Gastroesophageal sphincter (tissue), 4 donors: ENCODE results near the gene RAD51B. TPM values are rescaled to one million over a fixed set of nuclear protein-coding genes. Genes with fewer than 3 reads are reported as not detected.
A peak's percentile ranks its signal among the peaks of the same experiment; 100 is the strongest.

Experiments used
- ATAC-seq: fragments of 150-250 bp; one replicate; pipeline ENCODE4 v1.9.1; 2016; ENCODE audit warnings: mild to moderate bottlenecking, moderate library complexity
- H3K27ac ChIP-seq, 4 donors: fragments of 200-600 bp; sonication (generic) in 3 of 4; 1 replicate in 3 of 4; 2 replicates in 1 of 4; pipeline ENCODE4 v1.5.1; 2016 to 2019
- H3K27me3 ChIP-seq: fragments of 200-600 bp; sonication (generic); one replicate; pipeline ENCODE4 v1.5.1; 2019
- H3K36me3 ChIP-seq, 2 donors: fragments of 200-600 bp; sonication (generic); one replicate each; pipeline ENCODE4 v1.5.1; 2019; ENCODE audit warnings: control low read depth in 1 of 2
- H3K4me1 ChIP-seq, 3 donors: fragments of 200-600 bp; sonication (generic); 1 replicate in 2 of 3; 2 replicates in 1 of 3; pipeline ENCODE4 v1.5.1; 2016 to 2019; ENCODE audit warnings: control low read depth in 2 of 3
- H3K4me3 ChIP-seq, 2 donors: fragments of 200-600 bp; sonication (generic); one replicate each; pipeline ENCODE4 v1.5.1; 2019; ENCODE audit warnings: mild to moderate bottlenecking in 1 of 2, moderate library complexity in 1 of 2
- H3K9me3 ChIP-seq, 3 donors: fragments of 200-600 bp; sonication (generic); one replicate each; pipeline ENCODE4 v1.5.1; 2017 to 2019; ENCODE audit warnings: control low read depth in 2 of 3
- EP300 ChIP-seq: sonication (generic); formaldehyde crosslinking; IDR thresholded peaks from one replicate; pipeline ENCODE4 v1.6.1; 2017; ENCODE audit warnings: antibody characterized with exemption, mild to moderate bottlenecking
- POLR2A ChIP-seq, 2 donors: fragments of 450-650 bp; IDR thresholded peaks; one replicate each; pipeline ENCODE4 v1.6.1; 2017; ENCODE audit warnings: antibody characterized with exemption in 2 of 2, mild to moderate bottlenecking in 2 of 2, moderate library complexity in 1 of 2
- POLR2AphosphoS5 ChIP-seq: sonication (generic); formaldehyde crosslinking; IDR thresholded peaks from one replicate; pipeline ENCODE4 v1.6.1; 2017; ENCODE audit warnings: antibody characterized with exemption
- WGBS, 2 donors: methylation state at CpG; one replicate each; pipeline ENCODE4 v1.1.5; 2018; ENCODE audit warnings: low coverage in 1 of 2; 5-methylcytosine and 5-hydroxymethylcytosine counted together
- total RNA-seq, 4 donors: library from RNA; depleted of rRNA; stranded (reverse); fragments of >200 nt; gene quantifications; one replicate each; pipeline ENCODE4 v1.1.0, GENCODE V29; 2016
- TF ChIP-seq, protein P1 (sequence below), 4 experiments: fragments of 200-600 bp in 2 of 4; fragments of 450-650 bp in 2 of 4; sonication (generic) in 1 of 4; IDR thresholded peaks; one replicate each; pipeline ENCODE4 v1.5.1; 2017 to 2019; ENCODE audit warnings: antibody characterized with exemption in 4 of 4, mild to moderate bottlenecking in 2 of 4, moderate library complexity in 2 of 4

Gene RAD51B
- total RNA-seq, 4 donors from 2014 or later = 5.1 to 7.0 (median 6.0) TPM

DNA sequence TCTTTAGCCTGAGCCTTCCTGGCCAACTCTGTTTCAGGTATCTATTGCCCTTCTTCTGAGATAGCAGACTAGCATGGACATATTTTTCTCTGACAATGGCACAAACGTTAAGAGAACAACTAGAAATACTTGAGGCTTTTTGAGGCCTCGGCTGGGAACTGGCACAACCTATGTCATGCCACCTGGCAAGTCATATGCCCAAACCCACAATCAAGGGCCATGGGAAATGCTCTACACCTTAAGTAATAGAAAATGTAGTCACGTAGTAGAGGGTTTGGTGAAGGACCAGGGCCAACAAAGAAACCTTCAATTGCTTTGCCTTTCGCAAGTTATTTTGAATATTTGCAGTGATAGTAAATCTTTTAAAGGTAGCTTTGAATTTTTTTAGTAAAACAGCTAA lies 647.8 kb downstream of the RAD51B start:
- no peaks in the 10 kb centered on the region for H3K36me3 ChIP-seq
- H3K27me3 ChIP-seq = no peaks in the 10 kb centered on the region
- no peaks in the 10 kb centered on the region for H3K9me3 ChIP-seq
- WGBS, 2 donors = 90 to 95% methylated on average over 3 to 4 of the region's 4 CpGs
- TF ChIP-seq POLR2A (IDR thresholded peaks at IDR 0.05) (no peak), POLR2AphosphoS5 (no peak), EP300 (no peak)
- TF ChIP-seq, protein P1, sequence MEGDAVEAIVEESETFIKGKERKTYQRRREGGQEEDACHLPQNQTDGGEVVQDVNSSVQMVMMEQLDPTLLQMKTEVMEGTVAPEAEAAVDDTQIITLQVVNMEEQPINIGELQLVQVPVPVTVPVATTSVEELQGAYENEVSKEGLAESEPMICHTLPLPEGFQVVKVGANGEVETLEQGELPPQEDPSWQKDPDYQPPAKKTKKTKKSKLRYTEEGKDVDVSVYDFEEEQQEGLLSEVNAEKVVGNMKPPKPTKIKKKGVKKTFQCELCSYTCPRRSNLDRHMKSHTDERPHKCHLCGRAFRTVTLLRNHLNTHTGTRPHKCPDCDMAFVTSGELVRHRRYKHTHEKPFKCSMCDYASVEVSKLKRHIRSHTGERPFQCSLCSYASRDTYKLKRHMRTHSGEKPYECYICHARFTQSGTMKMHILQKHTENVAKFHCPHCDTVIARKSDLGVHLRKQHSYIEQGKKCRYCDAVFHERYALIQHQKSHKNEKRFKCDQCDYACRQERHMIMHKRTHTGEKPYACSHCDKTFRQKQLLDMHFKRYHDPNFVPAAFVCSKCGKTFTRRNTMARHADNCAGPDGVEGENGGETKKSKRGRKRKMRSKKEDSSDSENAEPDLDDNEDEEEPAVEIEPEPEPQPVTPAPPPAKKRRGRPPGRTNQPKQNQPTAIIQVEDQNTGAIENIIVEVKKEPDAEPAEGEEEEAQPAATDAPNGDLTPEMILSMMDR (IDR thresholded peaks at IDR 0.05) = no peak
- no peak for ATAC-seq
- no peak overlapping the region for H3K4me3 ChIP-seq
- peaks cover 0 to 22% (median 6%) of the 10 kb centered on the region in 3 donors for H3K4me1 ChIP-seq
- peak overlapping the region in 2 of 4 donors; percentile 1 to 69 for H3K27ac ChIP-seq

DNA sequence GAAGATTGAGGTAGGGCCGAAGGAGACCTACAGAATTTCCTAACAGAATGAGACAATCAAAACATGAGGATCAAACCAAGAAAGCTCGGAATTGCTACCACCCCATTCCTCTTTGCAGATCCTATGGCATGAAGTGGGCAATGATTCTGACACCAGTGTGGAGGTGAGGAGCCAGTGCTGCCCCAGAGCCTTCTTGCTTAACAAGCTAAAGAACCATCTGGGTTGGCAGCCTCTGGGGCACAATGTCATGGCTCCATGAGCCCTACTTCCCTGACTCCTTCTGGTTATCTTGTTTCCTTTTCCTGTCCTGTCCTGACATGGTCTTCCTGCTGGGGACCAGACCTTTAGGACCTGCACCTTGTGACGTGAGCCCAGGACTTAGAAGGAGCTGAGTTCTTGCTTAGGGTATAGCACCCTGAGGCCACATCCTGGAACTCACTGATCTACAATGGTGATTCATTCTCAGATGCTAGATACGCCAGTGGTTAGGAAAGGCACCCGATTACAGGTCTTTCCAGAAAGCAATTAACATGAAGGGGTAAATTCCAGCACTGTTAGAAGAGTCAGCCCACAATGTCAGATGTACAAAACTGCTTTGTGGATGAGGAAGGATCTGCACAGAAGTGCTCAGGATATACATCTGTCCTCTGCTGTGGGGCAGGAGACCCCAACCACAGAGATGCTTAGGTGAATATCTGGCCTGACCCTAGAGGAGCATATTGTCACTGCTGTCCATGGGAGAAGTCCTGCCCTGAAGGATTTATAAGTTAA lies 649.0 kb downstream of the RAD51B start:
- Histone ChIP-seq H3K27me3 (no peaks in the 10 kb centered on the region), H3K4me1 (peaks cover 3 to 28% (median 6%) of the 10 kb centered on the region in 3 donors), H3K4me3 (no peak overlapping the region), H3K27ac (peak overlapping the region in 1 of 4 donors; percentile 9), H3K36me3 (no peaks in the 10 kb centered on the region), H3K9me3 (no peaks in the 10 kb centered on the region)
- no peak for ATAC-seq
- WGBS, 2 donors = 70 to 96% methylated on average over 2 to 4 of the region's 5 CpGs
- TF ChIP-seq POLR2AphosphoS5 (peak; percentile 15), EP300 (no peak)

DNA sequence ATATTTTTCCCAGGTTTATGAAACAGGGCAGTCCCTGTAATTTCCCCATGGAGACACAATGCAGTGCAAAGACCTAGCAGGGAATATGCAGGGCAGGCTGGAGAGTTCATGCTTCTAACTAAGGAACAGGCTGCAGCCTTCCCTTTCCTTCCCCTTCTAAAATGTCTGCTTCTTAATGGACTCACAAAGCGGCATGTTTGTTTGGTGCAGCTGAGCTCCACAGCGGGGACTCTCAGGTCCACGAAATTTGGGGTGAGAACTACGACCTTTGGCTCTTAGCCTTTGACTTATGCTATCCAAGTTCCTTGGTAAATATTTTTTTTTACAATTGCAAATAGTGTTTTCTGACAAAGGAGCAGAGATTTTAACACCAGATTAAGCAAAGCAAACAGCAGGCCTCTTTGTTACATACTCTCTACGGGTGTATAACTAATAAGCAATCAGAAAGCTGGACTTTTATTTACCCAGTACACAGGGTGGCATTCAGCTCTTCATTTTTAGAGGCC lies 649.7 kb downstream of the RAD51B start:
- no peak overlapping the region for H3K4me3 ChIP-seq
- no peak for ATAC-seq
- peaks cover 3 to 28% (median 6%) of the 10 kb centered on the region in 3 donors for H3K4me1 ChIP-seq
- TF ChIP-seq, protein P1 (IDR thresholded peaks at IDR 0.05) = no peak
- no peak for TF ChIP-seq EP300
- no peak for TF ChIP-seq POLR2A (IDR thresholded peaks at IDR 0.05)
- TF ChIP-seq POLR2AphosphoS5 = no peak
- no peaks in the 10 kb centered on the region for H3K9me3 ChIP-seq
- 87 to 96% methylated on average over 4 to 5 of the region's 5 CpGs for WGBS, 2 donors
- H3K36me3 ChIP-seq = no peaks in the 10 kb centered on the region
- no peaks in the 10 kb centered on the region for H3K27me3 ChIP-seq
- H3K27ac ChIP-seq = peak overlapping the region in 2 of 4 donors; percentile 9 to 29

DNA sequence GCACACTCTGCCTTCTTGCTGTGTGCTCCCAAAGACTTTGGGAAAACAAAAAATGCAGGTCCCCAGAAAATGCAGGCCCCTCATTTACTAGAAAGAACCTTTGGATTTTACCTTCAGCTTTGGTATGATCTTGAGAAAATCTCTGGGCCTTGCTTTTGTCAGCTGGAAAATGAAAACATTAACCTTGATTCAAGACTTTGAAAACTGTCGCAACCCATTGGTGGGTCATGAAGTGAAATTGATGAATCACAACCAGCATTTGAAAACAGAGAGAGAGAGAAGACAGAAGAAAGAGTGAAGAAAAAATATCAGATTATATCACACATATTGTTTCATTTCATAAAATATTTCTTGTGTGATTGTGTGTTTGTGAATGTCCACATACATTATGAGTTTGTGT lies 650.8 kb downstream of the RAD51B start:
- Histone ChIP-seq H3K27ac (no peak overlapping the region), H3K9me3 (no peaks in the 10 kb centered on the region), H3K27me3 (no peaks in the 10 kb centered on the region), H3K36me3 (no peaks in the 10 kb centered on the region), H3K4me3 (no peak overlapping the region), H3K4me1 (peaks cover 3 to 22% (median 6%) of the 10 kb centered on the region in 3 donors)
- no peak for ATAC-seq
- 80% methylated on average over 1 of the region's 1 CpG for WGBS, 2 donors
- TF ChIP-seq EP300 (no peak), POLR2A (IDR thresholded peaks at IDR 0.05) (no peak), POLR2AphosphoS5 (no peak)
- TF ChIP-seq, protein P1 (IDR thresholded peaks at IDR 0.05) = no peak

GRCh38 chr14:68471029-68471963 lies 651.7 kb downstream of the RAD51B start:
- TF ChIP-seq EP300 (no peak), POLR2AphosphoS5 (no peak), POLR2A (IDR thresholded peaks at IDR 0.05) (no peak)
- TF ChIP-seq, protein P1 (IDR thresholded peaks at IDR 0.05) = no peak
- 77 to 88% methylated on average over 4 to 6 of the region's 12 CpGs for WGBS, 2 donors
- ATAC-seq = no peak
- H3K27ac ChIP-seq = no peak overlapping the region
- no peaks in the 10 kb centered on the region for H3K27me3 ChIP-seq
- no peaks in the 10 kb centered on the region for H3K36me3 ChIP-seq
- H3K4me1 ChIP-seq = peaks cover 3 to 25% (median 5%) of the 10 kb centered on the region in 3 donors
- H3K9me3 ChIP-seq = no peaks in the 10 kb centered on the region
- no peak overlapping the region for H3K4me3 ChIP-seq
